GM12801 (cell line): ENCODE data around the gene ITGA6.

ENCODE experiments used
- TF ChIP-seq, protein P1 (sequence below): IDR thresholded peaks from one replicate; pipeline ENCODE4 v1.5.1; 2011; ENCODE audit warnings: control low read depth; ENCODE audit not compliant: insufficient read length; ENCODE audit errors: extremely low read depth

The ITGA6 gene

DNA sequence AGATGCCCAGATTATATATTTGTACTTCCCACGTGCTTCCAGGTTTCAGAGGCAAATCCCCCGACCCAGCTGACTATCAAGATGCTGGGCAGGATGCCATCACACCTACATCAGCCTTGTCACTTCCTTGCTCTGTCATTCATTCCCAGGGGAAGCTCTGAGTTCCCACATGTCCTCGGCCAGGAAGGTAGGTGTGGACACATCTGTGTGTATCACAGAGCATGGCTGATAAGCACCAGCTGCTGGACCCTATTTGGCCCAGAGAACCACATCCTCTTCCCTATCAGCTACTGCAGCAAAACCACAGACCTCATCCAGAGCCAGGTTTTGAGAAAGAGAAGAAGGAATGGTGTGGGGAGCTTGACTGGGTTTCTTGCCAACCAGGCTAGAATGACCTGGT lies 31.9 kb upstream of the ITGA6 start:
- TF ChIP-seq, protein P1, sequence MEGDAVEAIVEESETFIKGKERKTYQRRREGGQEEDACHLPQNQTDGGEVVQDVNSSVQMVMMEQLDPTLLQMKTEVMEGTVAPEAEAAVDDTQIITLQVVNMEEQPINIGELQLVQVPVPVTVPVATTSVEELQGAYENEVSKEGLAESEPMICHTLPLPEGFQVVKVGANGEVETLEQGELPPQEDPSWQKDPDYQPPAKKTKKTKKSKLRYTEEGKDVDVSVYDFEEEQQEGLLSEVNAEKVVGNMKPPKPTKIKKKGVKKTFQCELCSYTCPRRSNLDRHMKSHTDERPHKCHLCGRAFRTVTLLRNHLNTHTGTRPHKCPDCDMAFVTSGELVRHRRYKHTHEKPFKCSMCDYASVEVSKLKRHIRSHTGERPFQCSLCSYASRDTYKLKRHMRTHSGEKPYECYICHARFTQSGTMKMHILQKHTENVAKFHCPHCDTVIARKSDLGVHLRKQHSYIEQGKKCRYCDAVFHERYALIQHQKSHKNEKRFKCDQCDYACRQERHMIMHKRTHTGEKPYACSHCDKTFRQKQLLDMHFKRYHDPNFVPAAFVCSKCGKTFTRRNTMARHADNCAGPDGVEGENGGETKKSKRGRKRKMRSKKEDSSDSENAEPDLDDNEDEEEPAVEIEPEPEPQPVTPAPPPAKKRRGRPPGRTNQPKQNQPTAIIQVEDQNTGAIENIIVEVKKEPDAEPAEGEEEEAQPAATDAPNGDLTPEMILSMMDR = no peak

DNA sequence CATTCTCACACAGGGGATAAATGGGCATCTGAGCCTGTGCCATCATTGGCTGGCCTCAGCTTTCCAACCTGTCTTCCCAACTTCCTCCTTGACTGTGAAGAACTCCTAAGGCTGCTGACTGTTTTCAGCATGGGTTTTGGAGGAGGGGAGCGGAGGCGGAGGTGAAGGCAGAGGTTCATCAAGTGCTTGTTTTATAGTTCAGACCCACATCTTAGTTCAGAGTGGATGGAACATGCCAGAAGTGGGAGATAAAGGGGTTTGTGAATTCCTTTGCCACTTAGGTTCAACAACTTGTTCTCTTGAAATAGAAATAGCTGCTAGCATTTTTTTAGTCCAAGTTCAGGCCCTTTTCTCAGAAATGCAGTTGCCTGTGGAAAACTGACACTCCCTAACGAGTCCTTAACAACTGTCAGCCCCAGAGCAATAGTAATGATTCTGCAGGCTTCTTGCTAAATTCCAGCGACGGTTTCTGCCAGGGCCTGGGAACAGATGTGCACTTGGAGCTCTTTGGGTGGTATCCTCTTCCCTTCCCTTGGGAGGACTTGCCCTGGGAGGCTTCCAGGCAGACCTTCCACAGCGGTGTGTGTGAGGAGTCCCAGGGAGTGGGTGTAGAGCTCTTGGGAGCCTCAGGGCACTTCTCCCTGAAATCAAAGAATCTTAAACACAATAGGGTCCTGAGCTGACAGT lies 30.1 kb upstream of the ITGA6 start:
- TF ChIP-seq, protein P1 = no peak

DNA sequence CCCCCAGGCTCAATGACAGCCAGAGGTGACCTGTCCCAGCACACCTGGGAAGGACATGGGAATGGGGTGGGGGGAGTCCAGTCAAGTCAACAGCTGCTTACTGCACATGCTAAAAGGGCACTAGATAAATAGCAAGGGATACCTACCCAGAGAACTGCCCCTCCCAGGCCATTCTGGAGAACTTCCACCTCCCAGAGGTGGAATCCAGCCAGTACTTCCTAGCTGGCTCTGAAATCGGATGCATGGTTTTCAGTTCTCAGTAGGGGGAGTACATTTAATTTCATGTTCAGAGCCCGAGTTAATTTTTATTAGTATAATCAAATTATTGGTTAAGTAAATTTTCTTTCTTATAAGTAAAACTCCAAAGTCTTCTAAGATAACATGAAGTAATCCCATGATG lies 28.9 kb upstream of the ITGA6 start:
- TF ChIP-seq, protein P1 = no peak

DNA sequence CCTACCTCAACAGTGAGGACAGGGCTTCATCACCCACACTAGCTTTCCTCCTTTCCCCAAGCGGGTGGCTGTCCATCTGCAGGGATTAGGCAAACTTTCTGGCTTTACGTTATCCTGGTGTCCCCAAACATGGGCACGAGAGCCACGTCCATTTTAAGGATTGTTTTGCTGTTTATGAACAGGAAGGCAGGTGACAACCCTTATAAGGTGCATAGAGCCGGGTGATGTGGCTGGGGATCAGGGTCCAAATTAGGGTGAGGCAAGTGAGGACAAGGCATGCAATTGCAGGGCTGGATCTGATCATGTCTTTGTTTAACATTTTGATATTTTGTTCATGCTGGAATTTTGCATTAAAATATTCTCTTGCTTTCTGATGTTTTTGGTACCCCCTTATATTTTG lies 27.6 kb upstream of the ITGA6 start:
- TF ChIP-seq, protein P1 = no peak

DNA sequence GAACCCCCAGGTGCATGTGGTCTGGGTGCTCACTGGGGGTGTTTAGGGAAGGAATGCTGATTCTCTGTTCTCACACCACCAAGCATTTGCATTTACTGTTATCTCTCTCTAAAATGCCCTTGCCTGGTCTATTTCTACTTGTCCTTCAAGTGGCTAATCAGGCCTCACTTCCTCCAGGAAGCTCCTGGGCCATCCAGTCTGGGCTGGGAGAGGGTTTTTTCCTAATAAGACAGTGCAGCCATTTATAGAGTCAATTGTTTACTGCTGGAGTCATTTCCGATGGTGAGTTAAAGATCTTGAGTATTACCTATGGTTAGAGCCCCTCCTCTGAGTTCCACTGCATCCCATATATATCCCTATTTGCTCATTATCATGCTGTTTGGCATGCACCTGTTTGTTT lies 25.2 kb upstream of the ITGA6 start:
- TF ChIP-seq, protein P1 = no peak

DNA sequence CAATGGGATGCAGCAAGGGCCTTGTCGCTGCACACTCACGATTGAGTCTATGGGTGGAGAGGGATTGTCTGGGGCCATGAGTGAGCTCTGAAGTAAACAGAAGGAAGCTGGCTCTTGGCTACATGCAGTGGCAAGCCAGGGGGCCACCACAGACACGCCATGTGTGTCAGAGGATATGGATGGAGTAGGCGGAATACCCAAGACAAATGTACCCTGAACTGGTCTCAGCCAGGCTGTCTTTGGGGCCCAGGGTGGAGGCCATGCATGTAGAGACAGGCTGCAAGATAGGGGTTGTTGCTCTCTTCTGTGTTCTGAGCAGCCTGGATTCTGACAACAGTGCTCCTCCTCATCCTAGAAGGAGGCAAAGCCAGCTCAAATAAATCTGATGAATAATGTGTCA lies 24.0 kb upstream of the ITGA6 start:
- TF ChIP-seq, protein P1 = no peak

DNA sequence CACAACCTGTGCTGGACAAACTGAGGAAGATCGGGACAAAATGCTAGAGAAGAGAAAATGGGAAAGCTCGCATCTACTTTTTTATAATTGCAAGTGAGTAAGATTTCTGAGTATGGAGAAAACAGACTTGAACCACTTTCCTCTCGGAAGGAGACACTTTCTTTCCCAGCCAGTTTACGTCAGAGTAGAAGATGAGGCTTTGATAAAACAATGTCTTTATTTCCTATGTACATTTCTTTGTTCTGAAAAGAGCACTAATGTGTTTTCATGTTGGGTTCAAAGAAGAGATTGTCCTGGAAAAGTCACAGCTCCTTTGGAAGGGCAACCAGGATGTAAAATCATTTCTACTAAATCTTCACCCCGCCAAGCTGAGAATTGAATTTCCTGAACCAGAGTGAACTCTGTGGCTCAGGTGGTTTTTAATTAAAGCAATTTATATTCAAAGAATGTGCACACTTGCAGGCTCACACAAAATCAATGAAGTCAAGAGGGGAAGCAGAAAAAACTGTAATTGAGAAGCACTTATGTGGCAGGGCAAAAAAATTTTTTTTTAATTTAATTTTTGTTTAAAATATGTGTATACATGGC lies 23.4 kb upstream of the ITGA6 start:
- TF ChIP-seq, protein P1 = no peak
